Omental fat pad (tissue), 4 donors: ENCODE data around the gene TSPAN10. TPM values are rescaled to one million over a fixed set of nuclear protein-coding genes. Genes with fewer than 3 reads are reported as not detected.

Experiments
- ATAC-seq: fragments of 150-250 bp; one replicate; pipeline ENCODE4 v1.9.1; 2016; ENCODE audit warnings: mild to moderate bottlenecking, moderate library complexity; ENCODE audit not compliant: low FRiP score
- DNase-seq: peaks from one replicate; pipeline ENCODE4 v3.0.0-alpha.2; 2019; ENCODE audit warnings: low spot score
- CTCF ChIP-seq, 3 donors: fragments of 450-650 bp; IDR thresholded peaks; one replicate each; pipeline ENCODE4 v1.5.1; 2016 to 2017; ENCODE audit warnings: antibody characterized with exemption in 3 of 3, mild to moderate bottlenecking in 3 of 3, moderate library complexity in 2 of 3
- small RNA-seq: library from RNA; depleted of rRNA; stranded (forward); fragments of <200 nt; gene quantifications from one replicate; pipeline ENCODE3, GENCODE V24; 2016
- total RNA-seq, 4 donors: library from RNA; depleted of rRNA; stranded (reverse); fragments of >200 nt; gene quantifications; one replicate each; pipeline ENCODE4 v1.1.0, GENCODE V29; 2016

The TSPAN10 gene
- total RNA-seq, 4 donors from 2014 or later, result 0.47 to 1.0 (median 0.48) TPM; not detected in 1

- DNase-seq, result no peak
- no peak for TF ChIP-seq CTCF (IDR thresholded peaks at IDR 0.05)
- no peak for ATAC-seq
These were observed 56.7 kb downstream of the TSPAN10 start for GRCh38 chr17:81693509-81694210.

- no peak for DNase-seq
- no peak for ATAC-seq
- TF ChIP-seq CTCF (IDR thresholded peaks at IDR 0.05), result no peak
These were observed 57.8 kb downstream of the TSPAN10 start for GRCh38 chr17:81694810-81695209.

GRCh38 chr17:81695211-81695610 lies 58.2 kb downstream of the TSPAN10 start:
- ATAC-seq (no peak), DNase-seq (no peak)
- no peak for TF ChIP-seq CTCF (IDR thresholded peaks at IDR 0.05)

- ATAC-seq, result no peak
- no peak for DNase-seq
- no peak for TF ChIP-seq CTCF (IDR thresholded peaks at IDR 0.05)
These were observed 58.8 kb downstream of the TSPAN10 start for GRCh38 chr17:81695801-81696200.

- TF ChIP-seq CTCF (IDR thresholded peaks at IDR 0.05), result no peak
- no peak for ATAC-seq
- DNase-seq, result no peak
These were observed 59.4 kb downstream of the TSPAN10 start for GRCh38 chr17:81696218-81696941.

- ATAC-seq, result no peak
These were observed 60.5 kb downstream of the TSPAN10 start for GRCh38 chr17:81697261-81698044.

More at GRCh38 chr17:81697261-81698044, 60.5 kb downstream of the TSPAN10 start:
- no peak for TF ChIP-seq CTCF (IDR thresholded peaks at IDR 0.05)
- no peak for DNase-seq

Small RNA genes lying within 50 kb of the gene (small RNA-seq; reads per million reads assigned to genes)
- gene MIR6786, result not detected

Other genes with a start within 250 kb of the TSPAN10 start
- 10 to 100 TPM in 1 of 4 donors, 1 to 10 TPM in 3; 4.8 to 20.8 (median 7.1) TPM for gene BAHCC1, start 241.7 kb upstream of the TSPAN10 start, total RNA-seq
- 1,000 to 10,000 TPM; 1,930 to 4,437 (median 3,125) TPM for gene ACTG1, start 124.4 kb upstream of the TSPAN10 start, total RNA-seq
- under 1 TPM in 3 of 4 donors, not detected in 1; 0.31 to 0.95 (median 0.36) TPM for gene FSCN2, start 108.8 kb upstream of the TSPAN10 start, total RNA-seq
- 10 to 100 TPM; 13.9 to 28.0 (median 22.8) TPM for gene FAAP100, start 84.8 kb upstream of the TSPAN10 start, total RNA-seq
- gene NPLOC4, start 84 bp upstream of the TSPAN10 start, total RNA-seq, result 10 to 100 TPM; 58.9 to 87.7 (median 70.8) TPM
- gene PDE6G, start 19.3 kb downstream of the TSPAN10 start, total RNA-seq, result 1 to 10 TPM in 1 of 4 donors, not detected in 3; 2.9 TPM
- gene OXLD1, start 29.4 kb downstream of the TSPAN10 start, total RNA-seq, result 10 to 100 TPM; 18.4 to 26.5 (median 21.6) TPM
- gene CCDC137, start 29.5 kb downstream of the TSPAN10 start, total RNA-seq, result 10 to 100 TPM in 1 of 4 donors, 1 to 10 TPM in 3; 6.8 to 15.6 (median 9.4) TPM
- gene ARL16, start 46.6 kb downstream of the TSPAN10 start, total RNA-seq, result 10 to 100 TPM; 18.8 to 28.8 (median 26.9) TPM
- gene HGS, start 46.8 kb downstream of the TSPAN10 start, total RNA-seq, result 100 to 1,000 TPM in 1 of 4 donors, 10 to 100 TPM in 3; 54.0 to 117 (median 66.9) TPM
- 10 to 100 TPM; 31.4 to 55.8 (median 49.2) TPM for gene MRPL12, start 66.2 kb downstream of the TSPAN10 start, total RNA-seq
- gene SLC25A10, start 75.1 kb downstream of the TSPAN10 start, total RNA-seq, result 10 to 100 TPM; 11.4 to 22.4 (median 14.0) TPM
- gene GCGR, start 167.0 kb downstream of the TSPAN10 start, total RNA-seq, result not detected
- 10 to 100 TPM; 49.6 to 78.5 (median 57.2) TPM for gene MCRIP1, start 196.1 kb downstream of the TSPAN10 start, total RNA-seq
- under 1 TPM in 1 of 4 donors, not detected in 3; 0.65 TPM for gene PPP1R27, start 197.9 kb downstream of the TSPAN10 start, total RNA-seq
- gene P4HB, start 223.3 kb downstream of the TSPAN10 start, total RNA-seq, result 100 to 1,000 TPM; 366 to 725 (median 608) TPM
- 100 to 1,000 TPM; 125 to 250 (median 161) TPM for gene ARHGDIA, start 234.1 kb downstream of the TSPAN10 start, total RNA-seq